Dendritic cell treated with granulocyte-macrophage colony-stimulating factor and Interleukin-4, amounts not matched to agents 40 ng/mL and 50 ng/mL, for 4 days (primary cell): ENCODE measurements around the gene TEX48.

Experiments
- H3K27ac Mint-ChIP-seq: one replicate; pipeline ENCODE4 v1.8.0; 2022; ENCODE audit warnings: mild to moderate bottlenecking, mixed read lengths
- H3K27me3 Mint-ChIP-seq: one replicate; pipeline ENCODE4 v1.8.0; 2022; ENCODE audit warnings: mild to moderate bottlenecking, mixed read lengths
- H3K36me3 Mint-ChIP-seq: one replicate; pipeline ENCODE4 v1.8.0; 2022; ENCODE audit warnings: low read depth, mixed read lengths
- H3K4me1 Mint-ChIP-seq: one replicate; pipeline ENCODE4 v1.8.0; 2022; ENCODE audit warnings: low read depth, mixed read lengths
- H3K4me3 Mint-ChIP-seq: one replicate; pipeline ENCODE4 v1.8.0; 2022; ENCODE audit warnings: mild to moderate bottlenecking, moderate library complexity, mixed read lengths
- H3K9me3 Mint-ChIP-seq: one replicate; pipeline ENCODE4 v1.8.0; 2022; ENCODE audit warnings: mixed read lengths
- intact Hi-C: fragments of 100-400 bp; cut with micrococcal nuclease; formaldehyde crosslinking; loops from one replicate; pipeline ENCODE4 v1.15.0; 2022

The TEX48 gene

GRCh38 chr9:114641967-114642366 lies 40.0 kb downstream of the TEX48 start:
- peaks cover 72% of the 10 kb centered on the region for H3K36me3 Mint-ChIP-seq
- H3K4me3 Mint-ChIP-seq = no peak overlapping the region
- intact Hi-C loops = no loop called here
- peak overlapping the region; percentile 39 for H3K27ac Mint-ChIP-seq
- H3K27me3 Mint-ChIP-seq = no peaks in the 10 kb centered on the region
- peaks cover 13% of the 10 kb centered on the region for H3K4me1 Mint-ChIP-seq
- H3K9me3 Mint-ChIP-seq = peaks cover 5% of the 10 kb centered on the region

GRCh38 chr9:114638404-114638803 lies 43.6 kb downstream of the TEX48 start:
- Mint-ChIP-seq H3K36me3 (peaks cover 72% of the 10 kb centered on the region), H3K27me3 (no peaks in the 10 kb centered on the region), H3K27ac (no peak overlapping the region), H3K4me3 (no peak overlapping the region), H3K4me1 (peaks cover 13% of the 10 kb centered on the region), H3K9me3 (no peaks in the 10 kb centered on the region)
- intact Hi-C loops = no loop called here

- Mint-ChIP-seq H3K4me3 (no peak overlapping the region), H3K27ac (no peak overlapping the region), H3K9me3 (no peaks in the 10 kb centered on the region), H3K4me1 (peaks cover 5% of the 10 kb centered on the region), H3K27me3 (no peaks in the 10 kb centered on the region), H3K36me3 (peaks cover 100% of the 10 kb centered on the region)
- intact Hi-C loops = no loop called here
Measured at GRCh38 chr9:114634387-114634786, 47.6 kb downstream of the TEX48 start.

DNA sequence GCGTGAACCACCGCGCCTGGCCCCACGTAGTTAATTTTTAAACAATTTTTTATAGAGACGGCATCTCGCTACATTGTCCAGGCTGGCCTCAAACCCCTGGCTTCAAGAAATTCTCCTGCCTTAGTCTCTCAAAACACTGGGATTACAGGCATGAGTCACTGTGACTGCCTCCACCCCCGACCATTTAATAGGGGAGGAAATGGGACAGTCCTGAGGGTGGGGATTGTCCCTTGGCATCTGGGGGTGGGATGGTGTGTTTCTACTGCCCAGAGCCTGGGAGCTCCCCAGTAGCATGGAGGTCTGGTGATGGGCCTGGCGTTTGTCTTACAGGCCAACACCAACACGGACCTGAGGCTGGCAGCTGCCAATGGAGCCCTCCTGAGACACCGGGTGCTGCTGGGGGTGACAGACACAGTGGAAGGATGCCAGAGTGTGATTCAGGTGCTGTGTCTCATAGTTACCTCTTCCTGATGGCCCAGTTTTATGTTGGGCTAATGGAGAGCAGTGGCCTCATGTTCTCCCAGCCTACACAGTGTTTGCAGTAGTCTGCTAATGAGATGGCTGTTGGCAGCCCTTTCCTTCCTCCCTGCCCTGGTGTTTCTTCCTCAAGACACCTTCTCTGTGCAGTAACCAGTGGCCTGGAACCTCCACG lies 48.4 kb downstream of the TEX48 start:
- Mint-ChIP-seq H3K4me3 (no peak overlapping the region), H3K36me3 (peaks cover 100% of the 10 kb centered on the region), H3K9me3 (no peaks in the 10 kb centered on the region), H3K27me3 (no peaks in the 10 kb centered on the region), H3K27ac (no peak overlapping the region), H3K4me1 (no peaks in the 10 kb centered on the region)
- intact Hi-C loops = no loop called here

- Mint-ChIP-seq H3K27ac (no peak overlapping the region), H3K27me3 (no peaks in the 10 kb centered on the region), H3K9me3 (no peaks in the 10 kb centered on the region), H3K4me3 (no peak overlapping the region), H3K4me1 (no peaks in the 10 kb centered on the region), H3K36me3 (peaks cover 96% of the 10 kb centered on the region)
- intact Hi-C loops = no loop called here
Measured at GRCh38 chr9:114631166-114631565, 50.8 kb downstream of the TEX48 start.

- no peaks in the 10 kb centered on the region for H3K9me3 Mint-ChIP-seq
- H3K27ac Mint-ChIP-seq = no peak overlapping the region
- H3K4me3 Mint-ChIP-seq = no peak overlapping the region
- H3K27me3 Mint-ChIP-seq = no peaks in the 10 kb centered on the region
- H3K4me1 Mint-ChIP-seq = peaks cover 3% of the 10 kb centered on the region
- H3K36me3 Mint-ChIP-seq = peaks cover 83% of the 10 kb centered on the region
- intact Hi-C loops = no loop called here
Measured at GRCh38 chr9:114629563-114630090, 52.4 kb downstream of the TEX48 start.

DNA sequence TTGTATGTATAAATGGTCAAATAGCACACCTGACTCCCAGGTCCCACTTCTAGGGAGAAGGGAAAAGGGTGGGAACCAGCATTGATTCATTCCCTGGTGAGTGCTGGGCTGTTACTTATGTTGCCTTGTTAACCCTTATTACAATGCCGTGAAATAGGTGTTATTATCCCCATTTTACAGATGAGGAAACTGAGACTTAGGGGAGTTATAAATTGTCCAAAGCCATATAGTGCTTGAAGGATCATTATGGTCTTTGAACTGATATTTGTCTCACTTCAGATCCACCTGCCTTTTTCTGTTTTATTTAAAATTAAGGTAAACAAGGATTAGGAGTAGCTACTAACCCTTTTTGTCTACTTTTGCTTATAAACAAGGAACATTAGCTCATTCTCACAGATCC lies 54.4 kb downstream of the TEX48 start:
- peaks cover 6% of the 10 kb centered on the region for H3K4me1 Mint-ChIP-seq
- no peaks in the 10 kb centered on the region for H3K9me3 Mint-ChIP-seq
- no peak overlapping the region for H3K4me3 Mint-ChIP-seq
- no peak overlapping the region for H3K27ac Mint-ChIP-seq
- intact Hi-C loops = no loop called here
- H3K27me3 Mint-ChIP-seq = no peaks in the 10 kb centered on the region
- peaks cover 70% of the 10 kb centered on the region for H3K36me3 Mint-ChIP-seq

GRCh38 chr9:114626415-114627020 lies 55.5 kb downstream of the TEX48 start:
- H3K4me1 Mint-ChIP-seq = peaks cover 12% of the 10 kb centered on the region
- no peak overlapping the region for H3K27ac Mint-ChIP-seq
- intact Hi-C loops = no loop called here
- no peak overlapping the region for H3K4me3 Mint-ChIP-seq
- H3K9me3 Mint-ChIP-seq = no peaks in the 10 kb centered on the region
- no peaks in the 10 kb centered on the region for H3K27me3 Mint-ChIP-seq
- H3K36me3 Mint-ChIP-seq = peaks cover 70% of the 10 kb centered on the region

DNA sequence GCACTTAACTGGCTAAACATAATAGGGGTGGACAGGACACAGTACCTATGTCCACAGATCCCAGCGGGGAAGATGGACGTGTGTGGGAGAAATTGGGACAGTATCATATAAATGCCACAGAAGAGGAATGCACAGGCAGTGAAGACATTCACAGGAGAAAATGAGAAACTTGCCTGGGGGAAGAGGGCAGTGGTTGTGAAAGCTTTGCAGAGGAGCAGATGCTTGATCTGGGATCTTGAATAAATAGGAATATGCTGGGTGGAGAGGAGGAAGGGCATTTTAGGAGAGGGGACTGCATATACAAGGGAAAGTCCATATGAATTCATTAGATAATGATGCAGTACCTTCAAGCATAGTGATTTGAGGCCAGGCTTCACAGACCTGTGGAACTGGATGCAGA lies 57.3 kb downstream of the TEX48 start:
- Mint-ChIP-seq H3K4me1 (peaks cover 16% of the 10 kb centered on the region), H3K4me3 (no peak overlapping the region), H3K9me3 (no peaks in the 10 kb centered on the region), H3K36me3 (peaks cover 57% of the 10 kb centered on the region), H3K27ac (no peak overlapping the region), H3K27me3 (no peaks in the 10 kb centered on the region)
- intact Hi-C loops = no loop called here

DNA sequence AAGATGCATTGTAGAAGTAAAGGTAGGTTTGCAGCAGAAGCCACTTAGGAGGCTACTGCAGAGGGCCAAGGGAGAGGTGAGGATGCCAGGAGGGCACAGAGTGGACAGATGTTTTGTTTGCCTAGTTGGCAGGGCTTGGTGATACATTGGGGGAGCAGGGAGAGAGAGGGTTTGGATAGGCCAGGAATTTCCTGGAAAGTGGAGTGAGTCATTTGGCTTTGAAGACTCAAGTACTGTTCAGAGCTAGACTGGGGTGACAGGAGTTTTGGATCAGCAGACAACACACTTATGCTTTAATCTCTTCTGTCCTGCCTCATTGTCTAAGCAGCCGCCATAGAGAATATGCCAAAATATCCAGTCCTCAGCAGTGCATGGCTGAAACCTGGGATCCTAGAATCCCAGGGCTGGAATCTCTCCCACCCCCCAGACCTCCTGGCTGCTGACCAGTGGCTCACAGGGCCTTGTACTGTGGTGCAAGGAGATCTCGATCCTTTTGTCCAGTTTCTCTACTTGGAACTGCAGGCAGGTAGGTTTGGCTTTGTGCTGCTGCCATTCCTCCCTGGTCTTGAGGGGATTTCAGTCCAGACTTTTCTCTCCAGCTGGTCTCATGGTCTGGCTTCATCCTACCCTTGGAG lies 59.9 kb downstream of the TEX48 start:
- Mint-ChIP-seq H3K9me3 (no peaks in the 10 kb centered on the region), H3K27me3 (no peaks in the 10 kb centered on the region), H3K36me3 (peaks cover 35% of the 10 kb centered on the region), H3K27ac (no peak overlapping the region), H3K4me3 (no peak overlapping the region), H3K4me1 (peaks cover 38% of the 10 kb centered on the region)
- intact Hi-C loops = no loop called here

GRCh38 chr9:114621561-114621960 lies 60.4 kb downstream of the TEX48 start:
- H3K9me3 Mint-ChIP-seq = no peaks in the 10 kb centered on the region
- no peak overlapping the region for H3K27ac Mint-ChIP-seq
- no peak overlapping the region for H3K4me3 Mint-ChIP-seq
- intact Hi-C loops = no loop called here
- peaks cover 30% of the 10 kb centered on the region for H3K36me3 Mint-ChIP-seq
- H3K27me3 Mint-ChIP-seq = no peaks in the 10 kb centered on the region
- peaks cover 44% of the 10 kb centered on the region for H3K4me1 Mint-ChIP-seq

DNA sequence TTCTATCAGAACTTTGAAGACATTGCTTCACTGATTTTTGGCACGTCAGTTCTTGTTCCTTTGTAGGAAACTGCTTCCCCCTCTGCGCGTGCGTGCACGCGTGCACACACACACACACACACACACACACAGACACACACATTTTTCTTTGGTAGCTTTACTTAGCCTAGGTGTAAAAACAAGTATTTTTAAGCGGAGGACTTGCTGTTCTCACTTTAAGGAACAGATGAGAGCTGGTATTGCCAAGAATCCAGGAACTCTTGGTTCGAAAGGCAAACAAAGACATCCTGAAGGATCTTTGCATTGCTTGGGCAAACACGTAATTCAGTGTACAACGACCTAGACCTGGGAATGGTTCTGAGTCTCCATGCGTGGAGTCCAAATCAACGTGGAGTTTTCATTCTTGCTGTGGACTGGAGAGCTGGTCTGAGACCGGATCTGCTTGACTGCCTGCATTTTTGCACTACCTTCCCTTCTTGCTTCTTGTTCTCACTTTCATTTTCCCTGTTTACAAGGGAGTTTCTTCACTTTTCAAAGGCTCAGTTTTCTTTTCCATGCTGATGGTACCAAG lies 62.7 kb downstream of the TEX48 start:
- peaks cover 20% of the 10 kb centered on the region for H3K36me3 Mint-ChIP-seq
- H3K27me3 Mint-ChIP-seq = no peaks in the 10 kb centered on the region
- intact Hi-C loops = no loop called here
- H3K4me3 Mint-ChIP-seq = peak overlapping the region; percentile 70
- peak overlapping the region; percentile 85 for H3K27ac Mint-ChIP-seq
- no peaks in the 10 kb centered on the region for H3K9me3 Mint-ChIP-seq
- H3K4me1 Mint-ChIP-seq = peaks cover 58% of the 10 kb centered on the region

- H3K36me3 Mint-ChIP-seq = peaks cover 9% of the 10 kb centered on the region
- intact Hi-C loops = no loop called here
- H3K27me3 Mint-ChIP-seq = no peaks in the 10 kb centered on the region
- H3K4me3 Mint-ChIP-seq = peak overlapping the region; percentile 48
- H3K9me3 Mint-ChIP-seq = no peaks in the 10 kb centered on the region
- peak overlapping the region; percentile 85 for H3K27ac Mint-ChIP-seq
- H3K4me1 Mint-ChIP-seq = peaks cover 79% of the 10 kb centered on the region
Measured at GRCh38 chr9:114616684-114617520, 65.1 kb downstream of the TEX48 start.
